ENCODE measurements around the gene OGA. TPM values are rescaled to one million over a fixed set of nuclear protein-coding genes. Genes with fewer than 3 reads are reported as not detected.

The OGA gene
- total and polyA plus RNA-seq, 9 of the 15 experiments (the other 6 are each of a cell fraction or from before 2014, with no cell fraction given), result 13.5 to 73.5 (median 59.5) TPM

GRCh38 chr10:101840741-101841453 is 22.7 kb upstream of the OGA start (continued):
- TF ChIP-seq TFAP4 (CRISPR knock-in tag; IDR thresholded peaks at IDR 0.05; ENCODE audit: borderline replicate concordance) (peak; percentile 47; the same call in 1 of the 2 replicates), KDM2B (CRISPR knock-in tag; IDR thresholded peaks at IDR 0.05) (no peak), ZNF609 (CRISPR knock-in tag; IDR thresholded peaks at IDR 0.05; ENCODE audit: borderline replicate concordance) (no peak), ZNF280A (IDR thresholded peaks at IDR 0.05; ENCODE audit: low read depth, partially characterized antibody) (no peak), E2F4 (CRISPR knock-in tag; IDR thresholded peaks at IDR 0.05; ENCODE audit: low read depth) (no peak), ZFP91 (CRISPR knock-in tag; IDR thresholded peaks at IDR 0.05) (no peak), NEUROD1 (IDR thresholded peaks at IDR 0.05; ENCODE audit: borderline replicate concordance, low read depth, low read length, partially characterized antibody) (peak; percentile 32), ERF (CRISPR knock-in tag; IDR thresholded peaks at IDR 0.05) (no peak), ZNF274 (IDR thresholded peaks at IDR 0.05; ENCODE audit: borderline replicate concordance, low read depth, low read length) (no peak), DPF2 (IDR thresholded peaks at IDR 0.05) (no peak), SNRNP70 (optimal IDR thresholded peaks at IDR 0.05; ENCODE audit: low read depth, low read length) (no peak), CREM (IDR thresholded peaks at IDR 0.05; ENCODE audit: low read depth) (peak; percentile 29; the same call in 1 of the 2 replicates), RCOR1 (IDR thresholded peaks at IDR 0.05; ENCODE audit: borderline replicate concordance in 1 of 2, low read depth in 2 of 2, low read length in 2 of 2) (peak in 1 of 2 experiments; percentile 3; a peak in 1 of 4 replicates), PCBP2 (IDR thresholded peaks at IDR 0.05; ENCODE audit: low read depth, low read length, poor library complexity, severe bottlenecking) (no peak), MAFF (IDR thresholded peaks at IDR 0.05; ENCODE audit: low read length) (no peak), SAFB (IDR thresholded peaks at IDR 0.05; ENCODE audit: borderline replicate concordance, low read depth, low read length) (no peak), U2AF2 (optimal IDR thresholded peaks at IDR 0.05; ENCODE audit: low read depth, low read length) (no peak)

All from K562 (cell line).